Measurements from ENCODE around the gene DAP3.
"Not testable (repeated sequence)": the region's sequence is repeated elsewhere in the genome, so short reads cannot be mapped to it uniquely, and the experiment has no call there.

Gene DAP3

DNA sequence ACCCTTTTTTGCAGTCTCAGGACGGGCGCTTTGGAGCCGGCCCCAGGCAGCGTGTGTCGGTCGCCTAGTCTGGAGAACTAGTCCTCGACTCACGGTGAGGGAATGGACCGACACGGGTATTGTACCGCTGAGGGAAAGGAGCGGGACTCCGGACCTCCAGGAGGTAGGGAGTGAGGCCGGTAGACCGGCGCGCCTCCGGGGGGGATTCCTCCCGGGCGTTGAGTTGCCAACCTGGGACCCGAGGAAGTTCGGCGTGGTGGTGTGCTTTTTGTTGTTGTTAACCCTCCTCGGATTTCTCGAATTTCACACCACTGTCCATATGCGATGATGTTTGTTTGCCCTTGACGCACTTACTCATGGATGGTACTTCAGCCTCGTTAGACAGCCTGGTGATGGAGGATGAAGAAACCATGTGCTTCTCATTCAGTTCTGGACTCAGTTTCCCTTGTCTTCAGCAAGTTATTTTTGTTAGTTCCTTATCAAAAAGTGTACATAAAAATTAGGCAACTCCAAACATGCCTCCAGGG, at the start of gene DAP3:
TSS of gene DAP3 (plus strand) at position 11 of the 527 bp plus-strand sequence. CDS start 20,689 bp downstream, outside the sequence.
- not testable (repeated sequence) for H3K27me3 ChIP-seq (ENCODE audit: insufficient read depth, low read depth, severe bottlenecking); H3K9me3 ChIP-seq (ENCODE audit: severe bottlenecking); DNase-seq
- H3K36me3 ChIP-seq = peaks cover 48% of the 10 kb centered on the region
- H3K4me3 ChIP-seq (ENCODE audit: low read depth, low read length) = peak within 1 kb of the TSS; percentile 72
- peak within 1 kb of the TSS; percentile 100 for H3K27ac ChIP-seq

- no peak for DNase-seq
- Histone ChIP-seq H3K4me3 (ENCODE audit: low read depth, low read length) (no peak overlapping the region), H3K27ac (no peak overlapping the region), H3K27me3 (ENCODE audit: insufficient read depth, low read depth, severe bottlenecking) (no peaks in the 10 kb centered on the region), H3K36me3 (no peaks in the 10 kb centered on the region), H3K9me3 (ENCODE audit: severe bottlenecking) (peaks cover 38% of the 10 kb centered on the region)
- TF ChIP-seq CTCF (IDR thresholded peaks at IDR 0.05; ENCODE audit: low read depth, low read length) = no peak
These were observed 48.5 kb upstream of the DAP3 start for GRCh38 chr1:155640367-155640766.

DNA sequence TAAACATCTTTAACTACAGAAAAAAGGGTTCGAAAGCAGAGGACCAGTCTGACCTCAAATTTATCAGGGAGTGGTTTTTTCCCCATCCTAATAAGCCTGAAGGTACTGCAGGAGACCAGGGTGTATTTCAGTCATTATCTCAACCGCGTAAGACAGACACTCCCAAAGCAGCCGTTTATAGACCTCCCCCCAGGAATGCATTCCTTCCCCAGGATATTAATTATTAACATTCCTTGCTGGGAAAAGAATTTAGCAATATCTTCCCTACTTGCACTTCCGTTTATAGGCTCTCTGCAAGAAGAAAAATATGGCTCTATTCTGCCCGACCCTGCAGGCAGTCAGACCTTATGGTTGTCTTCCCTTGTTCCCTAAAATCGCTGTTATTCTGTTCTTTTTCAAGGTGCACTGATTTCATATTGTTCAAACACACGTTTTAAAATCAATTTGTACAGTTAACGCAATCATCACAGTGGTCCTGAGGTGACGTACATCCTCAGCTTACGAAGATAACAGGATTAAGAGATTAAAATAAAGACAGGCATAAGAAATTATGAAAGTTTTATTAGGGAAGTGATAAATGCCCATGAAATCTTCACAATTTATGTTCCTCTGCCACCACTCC, 46.2 kb upstream of the DAP3 start:
- not testable (repeated sequence) for H3K27me3 ChIP-seq (ENCODE audit: insufficient read depth, low read depth, severe bottlenecking); H3K36me3 ChIP-seq; DNase-seq; H3K4me3 ChIP-seq (ENCODE audit: low read depth, low read length); H3K27ac ChIP-seq
- H3K9me3 ChIP-seq (ENCODE audit: severe bottlenecking) = peaks cover 38% of the 10 kb centered on the region

- Histone ChIP-seq H3K9me3 (ENCODE audit: severe bottlenecking) (peaks cover 38% of the 10 kb centered on the region), H3K27me3 (ENCODE audit: insufficient read depth, low read depth, severe bottlenecking) (no peaks in the 10 kb centered on the region), H3K4me3 (ENCODE audit: low read depth, low read length) (no peak overlapping the region), H3K27ac (no peak overlapping the region), H3K36me3 (no peaks in the 10 kb centered on the region)
- DNase-seq = no peak
- no peak for TF ChIP-seq CTCF (IDR thresholded peaks at IDR 0.05; ENCODE audit: low read depth, low read length)
These were observed 45.7 kb upstream of the DAP3 start for GRCh38 chr1:155643230-155643629.

DNA sequence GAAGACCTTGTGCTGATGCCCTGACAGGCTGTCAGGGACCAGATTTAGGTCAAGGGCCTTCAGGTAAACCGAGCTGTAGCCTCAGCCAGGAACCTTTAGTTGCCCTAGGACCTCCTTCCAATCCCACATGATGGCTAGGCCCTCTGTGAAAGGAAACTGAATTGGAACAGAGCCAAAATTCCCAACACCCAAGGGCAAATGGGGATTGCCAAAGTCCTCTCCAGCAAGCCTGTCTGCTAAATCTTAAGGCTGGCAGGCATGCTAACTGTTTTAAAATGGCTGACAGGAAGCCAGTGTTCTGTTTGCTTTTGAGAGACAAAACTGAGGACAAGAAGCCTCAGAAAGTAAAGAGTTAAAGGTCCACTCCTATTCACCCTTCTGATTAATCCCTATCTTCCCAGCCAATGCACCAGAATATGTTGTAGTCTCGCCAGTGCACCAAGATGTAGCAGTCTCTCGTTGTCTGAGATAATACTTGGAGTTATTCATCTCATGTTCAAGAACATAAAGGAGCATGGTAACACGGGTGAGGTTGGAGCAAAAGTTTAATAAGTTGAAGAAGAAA, 43.8 kb upstream of the DAP3 start:
- no peak for DNase-seq
- H3K36me3 ChIP-seq = no peaks in the 10 kb centered on the region
- no peak overlapping the region for H3K4me3 ChIP-seq (ENCODE audit: low read depth, low read length)
- H3K9me3 ChIP-seq (ENCODE audit: severe bottlenecking) = peaks cover 39% of the 10 kb centered on the region
- H3K27ac ChIP-seq = no peak overlapping the region
- no peaks in the 10 kb centered on the region for H3K27me3 ChIP-seq (ENCODE audit: insufficient read depth, low read depth, severe bottlenecking)
- no peak for TF ChIP-seq CTCF (IDR thresholded peaks at IDR 0.05; ENCODE audit: low read depth, low read length)

DNA sequence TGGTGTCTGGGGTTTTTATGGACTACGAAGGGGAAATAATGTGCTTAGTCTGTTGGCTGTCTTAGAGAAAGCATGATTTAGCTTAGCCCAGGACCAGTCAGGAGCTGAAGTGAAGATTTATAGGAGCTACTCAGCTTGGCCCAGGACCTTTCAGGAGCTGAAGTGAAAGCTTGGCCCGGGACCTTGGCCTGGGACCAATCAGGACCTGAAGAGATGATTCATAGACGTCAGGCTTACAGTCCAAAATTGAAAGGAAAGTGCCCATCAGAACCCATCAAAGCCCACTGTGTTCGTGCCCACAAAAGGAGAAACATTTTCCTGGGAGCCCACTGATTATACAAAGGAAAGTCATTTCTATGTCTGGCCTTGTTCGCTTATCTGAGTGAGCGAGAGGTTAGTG, 43.2 kb upstream of the DAP3 start:
- no peak for DNase-seq
- Histone ChIP-seq H3K27me3 (ENCODE audit: insufficient read depth, low read depth, severe bottlenecking) (no peaks in the 10 kb centered on the region), H3K4me3 (ENCODE audit: low read depth, low read length) (no peak overlapping the region), H3K27ac (no peak overlapping the region), H3K36me3 (no peaks in the 10 kb centered on the region), H3K9me3 (ENCODE audit: severe bottlenecking) (peaks cover 41% of the 10 kb centered on the region)
- no peak for TF ChIP-seq CTCF (IDR thresholded peaks at IDR 0.05; ENCODE audit: low read depth, low read length)

- no peak for DNase-seq
- Histone ChIP-seq H3K36me3 (no peaks in the 10 kb centered on the region), H3K9me3 (ENCODE audit: severe bottlenecking) (peaks cover 37% of the 10 kb centered on the region), H3K4me3 (ENCODE audit: low read depth, low read length) (no peak overlapping the region), H3K27ac (no peak overlapping the region), H3K27me3 (ENCODE audit: insufficient read depth, low read depth, severe bottlenecking) (no peaks in the 10 kb centered on the region)
- TF ChIP-seq CTCF (IDR thresholded peaks at IDR 0.05; ENCODE audit: low read depth, low read length) = no peak
These were observed 42.6 kb upstream of the DAP3 start for GRCh38 chr1:155646307-155646706.

Data from WERI-Rb-1 (cell line).